NCI-H1417 treated with DMSO at 0.1 percent for 48 hours (cell line): ENCODE data around the gene PRR11.
"Not testable (repeated sequence)": the region's sequence is repeated elsewhere in the genome, so short reads cannot be mapped to it uniquely, and the experiment has no call there.

Experiments
- DNase-seq: peaks from one replicate; lab custom pipeline; 2025; lab: John Stamatoyannopoulos, UW

The PRR11 gene

DNA sequence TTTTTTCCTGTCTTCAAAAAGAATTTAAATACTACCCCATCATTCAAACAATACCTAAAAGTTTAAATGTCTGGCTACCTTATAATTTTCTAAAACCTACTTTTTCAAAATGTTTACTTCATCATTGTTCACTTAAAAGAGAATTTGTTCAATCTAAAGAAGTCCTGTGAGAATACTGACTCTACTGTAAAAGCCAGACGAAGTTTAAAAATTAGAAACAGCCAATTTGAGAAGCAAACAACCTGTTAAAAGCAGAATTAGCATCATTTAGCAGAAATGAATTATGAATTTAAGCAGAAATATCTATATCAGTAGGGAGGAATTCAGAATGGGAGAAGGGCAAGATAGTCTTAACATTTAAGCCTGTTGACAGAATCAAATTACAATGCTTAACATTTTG lies 2.6 kb upstream of the PRR11 start:
- DNase-seq = no peak

GRCh38 chr17:59154292-59154720 lies 1.2 kb upstream of the PRR11 start:
- no peak for DNase-seq

DNA sequence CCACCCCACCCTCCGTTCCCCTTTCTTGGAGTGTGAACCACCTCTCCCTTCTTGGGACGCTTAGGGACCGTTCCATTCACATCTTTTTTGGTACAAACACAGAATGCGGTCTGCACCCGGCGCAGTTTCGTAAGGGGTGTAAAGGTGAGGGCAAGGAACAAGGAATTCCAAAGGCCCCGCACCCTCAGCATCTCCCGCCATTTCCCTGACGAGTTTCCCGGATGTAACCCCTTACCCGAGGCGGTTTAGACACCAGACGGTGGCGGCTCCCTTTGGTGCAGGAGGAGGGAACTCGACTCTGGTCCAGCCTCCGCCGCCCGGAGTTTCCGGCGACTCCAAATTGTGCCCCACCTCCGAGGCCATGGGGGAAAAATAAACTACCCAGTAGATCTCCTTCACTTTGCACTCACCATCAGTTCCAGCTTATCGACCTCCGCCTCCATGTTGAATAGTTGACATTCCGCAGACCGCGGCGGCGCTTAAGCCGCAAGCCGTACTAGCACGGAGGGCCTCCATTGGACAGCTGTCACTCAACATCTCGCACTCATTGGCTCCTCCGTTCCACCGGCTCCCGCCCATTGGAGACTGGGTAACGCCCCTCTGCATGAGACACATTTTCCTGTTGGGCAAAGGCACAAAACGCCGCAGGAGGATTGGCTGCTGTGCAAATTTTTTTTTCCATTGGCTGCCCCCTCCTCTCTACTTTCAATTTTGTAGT lies 666 bp upstream of the PRR11 start, which contains the start of gene SKA2:
Gene SKA2 (minus strand): TSS at position 466 of the 718 bp plus-strand sequence. CDS start 23 bp downstream, at position 443.
- DNase-seq = peak; percentile 100

- no peak for DNase-seq
Observed at GRCh38 chr17:59160157-59161025, 4.8 kb downstream of the PRR11 start.

- DNase-seq = no peak
Observed at GRCh38 chr17:59161477-59161876, 5.9 kb downstream of the PRR11 start.

- no peak for DNase-seq
Observed at GRCh38 chr17:59165933-59166342, 10.4 kb downstream of the PRR11 start.

DNA sequence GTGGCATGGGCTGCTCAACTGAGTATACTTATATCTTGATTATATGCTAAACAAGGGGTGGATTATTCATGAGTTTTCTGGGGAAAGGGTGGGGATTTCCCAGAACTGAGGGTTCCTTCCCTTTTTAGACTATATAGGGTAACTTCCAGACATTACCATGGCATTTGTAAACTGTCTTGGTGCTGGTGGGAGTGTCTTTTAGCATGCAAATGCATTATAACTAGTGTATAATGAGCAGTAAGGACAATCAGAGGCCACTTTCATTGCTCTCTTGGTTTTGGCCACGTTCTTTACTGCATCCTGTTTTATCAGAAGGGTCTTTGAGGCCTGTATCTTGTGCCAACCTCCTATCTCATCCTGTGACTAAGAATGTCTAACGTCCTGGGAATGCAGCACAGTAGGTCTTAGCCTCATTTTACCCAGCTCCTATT lies 12.0 kb downstream of the PRR11 start:
- no peak for DNase-seq

DNA sequence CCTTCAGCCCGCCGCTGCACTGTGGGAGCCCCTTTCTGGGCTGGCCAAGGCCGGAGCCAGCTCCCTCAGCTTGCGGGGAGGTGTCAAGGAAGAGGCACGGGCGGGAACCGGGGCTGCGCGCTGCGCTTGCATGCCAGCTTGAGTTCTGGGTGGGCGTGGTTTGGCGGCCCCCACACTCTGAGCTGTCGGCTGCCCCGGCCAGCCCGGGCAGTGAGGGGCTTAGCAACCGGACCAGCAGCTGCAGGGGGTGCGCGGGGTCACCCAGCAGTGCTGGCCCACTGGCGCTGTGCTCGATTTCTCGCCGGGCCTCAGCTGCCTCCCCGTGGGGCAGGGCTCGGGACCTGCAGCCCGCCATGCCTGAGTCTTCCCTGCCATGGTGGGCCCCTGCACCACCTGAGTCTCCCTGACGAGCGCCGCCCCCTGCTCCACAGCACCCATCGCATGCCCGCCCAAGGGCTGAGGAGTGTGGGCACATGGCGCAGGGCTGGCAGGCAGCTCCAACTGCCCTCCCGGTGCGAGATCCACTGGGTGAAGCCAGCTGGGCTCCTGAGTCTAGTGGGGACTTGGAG lies 17.0 kb downstream of the PRR11 start:
- DNase-seq = no peak

GRCh38 chr17:59174671-59175070 lies 19.1 kb downstream of the PRR11 start:
- DNase-seq = no peak

DNA sequence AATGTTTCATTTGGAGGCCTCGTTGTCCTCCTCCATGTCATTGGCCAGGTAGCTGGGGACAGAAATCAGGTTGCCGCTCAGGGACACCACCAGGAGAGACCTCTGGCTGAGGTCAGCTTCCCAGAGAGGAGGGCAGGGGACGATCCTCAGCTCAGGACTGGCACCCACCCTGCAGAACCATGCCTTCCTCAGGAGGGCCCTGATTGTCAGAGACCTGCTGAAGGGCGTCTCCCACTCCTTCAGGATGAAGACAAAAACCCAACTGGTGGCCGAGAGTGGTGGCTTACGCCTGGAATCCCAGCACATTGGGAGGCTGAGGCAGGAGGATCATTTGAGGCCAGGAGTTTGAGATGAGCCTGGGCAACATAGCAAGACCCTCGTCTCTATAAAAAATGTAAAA lies 19.5 kb downstream of the PRR11 start:
- DNase-seq = no peak

- DNase-seq = no peak
Observed at GRCh38 chr17:59178266-59178985, 22.9 kb downstream of the PRR11 start.

DNA sequence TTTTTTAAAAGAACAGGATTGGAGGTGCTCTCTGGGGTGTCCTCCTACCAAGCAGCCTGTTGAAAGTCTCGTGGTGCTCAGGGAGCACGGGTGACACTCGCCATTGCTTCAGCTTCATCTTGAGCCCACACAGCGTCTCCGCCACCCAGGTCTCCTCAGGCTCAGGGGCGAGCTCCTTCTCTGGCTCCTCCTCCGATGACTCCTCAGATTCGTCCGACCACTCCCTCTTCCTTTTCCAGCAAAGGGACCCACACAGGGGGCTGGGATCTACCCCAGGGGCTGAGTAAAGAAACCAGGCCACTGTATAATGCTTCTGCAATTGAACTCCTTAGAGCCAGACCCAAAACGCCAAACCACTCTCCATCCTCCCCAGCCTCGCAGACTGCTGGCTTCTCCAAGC lies 24.1 kb downstream of the PRR11 start:
- not testable (repeated sequence) for DNase-seq

DNA sequence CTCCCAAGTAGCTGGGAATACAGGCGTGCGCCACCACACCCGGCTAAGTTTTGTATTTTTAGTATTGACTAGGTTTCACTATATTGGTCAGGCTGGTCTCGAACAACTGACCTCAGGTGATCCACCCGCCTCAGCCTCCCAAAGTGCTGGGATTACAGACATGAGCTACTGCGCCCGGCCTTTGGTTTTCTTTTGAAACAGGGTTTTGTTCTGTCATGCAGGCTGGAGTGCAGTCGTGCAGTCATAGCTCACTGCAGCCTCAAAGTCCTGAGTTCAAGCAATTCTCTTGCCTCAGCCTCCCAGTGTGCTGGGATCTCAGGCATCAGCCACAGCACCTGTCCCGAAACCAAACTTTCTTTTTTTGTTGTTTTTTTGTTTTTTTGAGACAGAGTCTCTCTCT lies 25.1 kb downstream of the PRR11 start:
- no peak for DNase-seq

- no peak for DNase-seq
Observed at GRCh38 chr17:59181481-59181880, 25.9 kb downstream of the PRR11 start.

GRCh38 chr17:59185997-59186396 lies 30.5 kb downstream of the PRR11 start:
- DNase-seq = no peak

DNA sequence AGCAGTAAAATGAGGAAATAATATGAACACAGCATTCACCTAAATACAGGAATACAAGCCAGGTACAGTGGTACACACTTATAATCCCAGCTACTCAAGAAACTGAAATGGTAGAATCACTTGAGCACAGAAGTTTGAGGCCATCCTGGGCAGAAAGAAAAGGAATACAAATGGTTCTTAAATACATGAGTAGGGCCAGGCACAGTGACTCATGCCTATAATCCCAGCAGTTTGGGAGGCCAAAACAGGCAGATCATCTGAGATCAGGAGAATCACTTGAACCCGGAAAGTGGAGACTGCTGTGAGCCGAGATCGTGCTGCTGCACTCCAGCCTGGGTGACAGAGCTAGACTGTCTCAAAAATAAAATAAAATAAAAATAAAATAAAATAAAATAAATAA lies 31.3 kb downstream of the PRR11 start:
- no peak for DNase-seq

DNA sequence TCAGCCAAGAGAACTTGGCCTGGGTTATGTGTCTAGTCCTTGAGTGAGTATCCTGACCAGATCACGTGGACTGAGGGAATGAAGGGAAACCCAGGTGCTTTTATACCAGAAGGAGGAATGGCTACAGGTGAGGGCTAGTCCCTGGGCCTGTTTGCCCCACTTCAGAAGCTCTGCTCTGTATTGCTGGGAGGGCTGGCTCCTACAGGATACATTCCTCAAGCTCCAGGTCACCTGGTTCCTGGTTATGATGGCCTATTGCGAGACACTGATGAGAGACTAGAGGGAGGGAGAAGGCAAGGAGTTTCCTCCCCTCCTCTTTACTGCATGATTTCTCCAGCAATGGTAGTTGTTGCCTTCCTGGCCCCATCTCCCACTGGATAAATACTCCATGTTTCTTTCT lies 35.3 kb downstream of the PRR11 start:
- no peak for DNase-seq

- DNase-seq = no peak
Observed at GRCh38 chr17:59193336-59193862, 37.9 kb downstream of the PRR11 start.

DNA sequence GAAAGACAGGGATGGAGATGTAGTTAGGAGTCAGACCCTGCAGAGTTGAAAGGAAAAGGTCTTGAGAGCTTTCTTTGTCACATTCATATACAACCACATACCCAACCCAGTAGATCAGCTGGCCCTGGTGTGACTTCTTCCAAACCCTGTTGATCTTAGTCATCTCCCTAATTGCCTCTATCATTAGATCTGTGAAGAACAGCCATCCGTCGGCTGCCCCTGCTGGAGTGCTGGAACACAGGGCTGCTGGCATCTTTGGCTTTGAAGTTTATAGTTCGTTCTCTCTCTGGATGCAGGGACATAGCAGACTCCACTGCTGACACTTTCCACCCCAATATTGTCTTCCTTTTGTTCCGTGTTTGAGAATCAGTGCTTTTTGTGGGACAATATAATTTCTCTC lies 43.9 kb downstream of the PRR11 start:
- DNase-seq = no peak

GRCh38 chr17:59202320-59202719 lies 46.8 kb downstream of the PRR11 start:
- DNase-seq = no peak

- no peak for DNase-seq
Observed at GRCh38 chr17:59219370-59219769, 63.8 kb downstream of the PRR11 start.

DNA sequence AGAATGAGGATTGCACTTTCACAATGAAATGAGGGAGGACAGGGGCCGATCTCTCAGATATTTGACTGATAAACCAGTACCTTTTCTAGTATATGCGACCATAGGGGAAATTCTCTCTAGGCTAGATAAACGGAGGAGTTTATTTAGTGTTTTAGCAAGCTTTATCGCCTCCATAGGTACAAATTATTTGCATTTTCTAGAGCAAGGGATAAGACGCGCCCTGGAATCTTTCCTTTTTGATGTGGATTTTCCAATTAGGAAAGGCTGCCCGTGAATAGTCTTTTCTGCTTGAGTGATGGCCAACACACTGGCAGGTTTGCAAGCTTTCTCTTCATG lies 64.4 kb downstream of the PRR11 start:
- no peak for DNase-seq
